IgD-negative memory B cell (primary cell): ENCODE data around the gene HBP1. TPM values are rescaled to one million over a fixed set of nuclear protein-coding genes. Genes with fewer than 3 reads are reported as not detected.
"Not testable (repeated sequence)": the region's sequence is repeated elsewhere in the genome, so short reads cannot be mapped to it uniquely, and the experiment has no call there.

Source experiments
- H3K27ac Mint-ChIP-seq, 3 donors: one replicate each; pipeline ENCODE4 v1.8.0; 2020 to 2022; ENCODE audit warnings: mild to moderate bottlenecking in 3 of 3, mixed read lengths in 3 of 3, moderate library complexity in 1 of 3
- H3K27me3 Mint-ChIP-seq: one replicate; pipeline ENCODE4 v1.8.0; 2021; ENCODE audit warnings: mixed read lengths
- H3K36me3 Mint-ChIP-seq: one replicate; pipeline ENCODE4 v1.8.0; 2020; ENCODE audit warnings: mild to moderate bottlenecking, mixed read lengths
- H3K4me1 Mint-ChIP-seq, 3 donors: one replicate each; pipeline ENCODE4 v1.8.0; 2020 to 2022; ENCODE audit warnings: mixed read lengths in 3 of 3, mild to moderate bottlenecking in 1 of 3
- H3K4me3 Mint-ChIP-seq, 4 donors: one replicate each; pipeline ENCODE4 v1.8.0; 2020 to 2022; ENCODE audit warnings: mild to moderate bottlenecking in 4 of 4, mixed read lengths in 4 of 4, moderate library complexity in 3 of 4
- H3K9me3 Mint-ChIP-seq, 3 donors: one replicate each; pipeline ENCODE4 v1.8.0; 2020 to 2021; ENCODE audit warnings: mixed read lengths in 3 of 3, mild to moderate bottlenecking in 1 of 3
- polyA plus RNA-seq: library from polyadenylated mRNA; unstranded; fragments of 300-500 nt; fragmentation: Illumina TruSeq; gene quantifications from one replicate; pipeline ENCODE4 v1.2.3, GENCODE V29; 2021

HBP1 gene, protein sequence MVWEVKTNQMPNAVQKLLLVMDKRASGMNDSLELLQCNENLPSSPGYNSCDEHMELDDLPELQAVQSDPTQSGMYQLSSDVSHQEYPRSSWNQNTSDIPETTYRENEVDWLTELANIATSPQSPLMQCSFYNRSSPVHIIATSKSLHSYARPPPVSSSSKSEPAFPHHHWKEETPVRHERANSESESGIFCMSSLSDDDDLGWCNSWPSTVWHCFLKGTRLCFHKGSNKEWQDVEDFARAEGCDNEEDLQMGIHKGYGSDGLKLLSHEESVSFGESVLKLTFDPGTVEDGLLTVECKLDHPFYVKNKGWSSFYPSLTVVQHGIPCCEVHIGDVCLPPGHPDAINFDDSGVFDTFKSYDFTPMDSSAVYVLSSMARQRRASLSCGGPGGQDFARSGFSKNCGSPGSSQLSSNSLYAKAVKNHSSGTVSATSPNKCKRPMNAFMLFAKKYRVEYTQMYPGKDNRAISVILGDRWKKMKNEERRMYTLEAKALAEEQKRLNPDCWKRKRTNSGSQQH
- polyA plus RNA-seq, result 46.4 TPM

DNA sequence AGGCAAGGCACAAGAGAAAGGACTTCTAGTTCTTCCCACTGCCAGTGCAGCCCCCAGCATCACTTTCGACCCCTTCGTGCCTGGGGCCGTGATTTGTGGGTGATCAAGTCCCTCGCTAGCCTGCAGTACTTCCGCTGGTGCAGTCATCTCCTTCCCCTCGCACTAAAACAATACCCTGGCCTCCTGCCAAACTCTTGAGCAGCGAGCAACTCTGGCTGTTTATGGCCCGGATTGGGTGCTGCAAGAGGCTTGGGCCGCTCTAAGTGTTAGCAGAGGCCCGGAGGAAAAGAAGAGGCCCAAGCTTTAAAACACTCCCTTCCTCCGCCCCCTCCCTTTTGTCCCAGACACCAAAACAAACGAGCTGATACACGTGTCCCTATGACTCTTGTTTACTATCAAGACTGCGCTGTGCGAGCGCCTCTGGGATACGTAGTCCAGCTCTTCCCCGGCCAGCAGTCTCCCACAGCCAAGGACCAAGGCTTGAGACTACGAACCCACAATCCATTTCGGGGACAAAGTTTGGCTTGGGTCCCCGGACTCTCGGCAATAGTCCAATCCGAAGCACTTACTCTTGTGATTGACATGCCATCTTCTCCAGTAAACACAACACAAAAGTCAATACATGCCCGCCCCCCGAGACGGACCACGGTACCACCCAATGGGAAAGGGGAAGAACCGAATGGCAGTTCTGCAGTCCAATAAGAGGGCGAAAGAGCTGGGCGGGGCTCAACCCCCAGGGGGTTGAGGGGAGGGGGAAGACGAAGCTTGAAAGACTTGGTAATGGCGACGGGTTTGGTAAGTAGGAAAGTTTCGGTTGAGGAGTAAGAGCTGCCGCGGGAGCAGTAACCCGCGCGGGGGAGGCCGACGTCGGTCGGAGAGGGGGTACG, at the start of gene HBP1:
Gene HBP1 (plus strand): TSS at position 771 of the 887 bp plus-strand sequence. CDS start 10,891 bp downstream, outside the sequence.
- Mint-ChIP-seq H3K4me3 (peak within 1 kb of the TSS; percentile 96 to 100 (median 98)), H3K4me1 (peaks cover 14 to 30% (median 21%) of the 10 kb centered on the region in 3 donors), H3K27ac (peak within 1 kb of the TSS; percentile 94 to 100 (median 98)), H3K9me3 (no peaks in the 10 kb centered on the region), H3K27me3 (peaks cover 4% of the 10 kb centered on the region), H3K36me3 (peaks cover 2% of the 10 kb centered on the region)

DNA sequence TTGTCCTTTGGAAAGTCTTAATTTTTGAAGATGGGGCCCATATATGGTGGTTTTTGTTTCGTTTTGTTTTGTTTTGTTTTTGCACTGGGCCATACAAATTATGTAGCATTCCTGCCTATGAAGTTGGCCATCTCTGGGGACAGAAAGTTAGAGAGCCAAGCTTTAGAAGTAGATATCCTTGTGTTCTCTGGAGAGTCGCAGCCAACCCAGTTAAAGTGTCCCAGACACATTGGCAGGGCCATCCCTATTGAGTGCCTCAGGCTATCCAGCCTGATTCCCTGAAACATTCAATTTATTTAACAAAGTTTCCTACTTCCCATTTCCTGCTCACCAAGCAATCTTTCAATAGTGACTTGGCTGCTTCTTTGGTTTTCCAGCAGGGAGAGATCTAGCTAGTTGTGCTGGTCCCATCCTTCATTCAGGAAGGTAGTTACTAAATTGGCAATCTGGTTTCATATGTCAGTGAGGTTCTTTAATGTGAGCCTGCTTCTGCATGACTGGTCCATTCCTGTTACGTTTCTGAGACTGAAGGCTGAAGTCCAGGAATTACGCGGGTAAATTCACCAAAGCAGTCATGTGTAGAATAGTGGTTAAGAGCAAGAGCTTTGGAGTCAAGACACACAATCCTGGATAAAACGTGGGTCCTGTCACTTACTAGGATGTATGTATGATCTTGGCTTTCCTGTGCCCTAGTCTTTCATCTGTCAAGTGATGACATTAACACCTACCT, 49.3 kb upstream of the HBP1 start:
- Mint-ChIP-seq H3K9me3 (no peaks in the 10 kb centered on the region), H3K36me3 (peaks cover 1% of the 10 kb centered on the region), H3K27ac (no peak overlapping the region), H3K27me3 (no peaks in the 10 kb centered on the region), H3K4me1 (no peaks in the 10 kb centered on the region), H3K4me3 (no peak overlapping the region)

DNA sequence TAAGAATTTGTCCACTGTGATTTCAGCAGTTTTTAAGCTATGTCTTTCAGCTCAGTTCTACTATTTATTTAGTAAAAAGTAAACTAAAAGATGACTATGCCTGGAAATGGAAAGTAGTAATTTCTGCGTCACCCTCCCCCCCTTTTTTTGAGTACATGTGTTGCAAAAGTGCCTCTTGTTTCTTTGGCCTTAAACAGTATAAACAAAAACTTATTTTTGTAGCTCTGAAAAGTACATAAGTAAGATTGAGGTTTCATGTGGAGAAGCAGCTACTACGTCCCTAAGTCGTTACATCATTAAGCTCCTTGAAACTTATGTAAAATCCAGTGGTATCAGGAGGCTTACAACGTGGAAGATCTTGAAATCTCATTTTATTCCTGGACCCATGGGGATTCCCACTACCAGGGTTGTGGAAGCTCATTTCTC, 46.3 kb upstream of the HBP1 start:
- no peaks in the 10 kb centered on the region for H3K9me3 Mint-ChIP-seq
- no peaks in the 10 kb centered on the region for H3K27me3 Mint-ChIP-seq
- no peak overlapping the region for H3K4me3 Mint-ChIP-seq
- H3K4me1 Mint-ChIP-seq, result peaks cover 10 to 12% (median 12%) of the 10 kb centered on the region in 3 donors
- peaks cover 1% of the 10 kb centered on the region for H3K36me3 Mint-ChIP-seq
- no peak overlapping the region for H3K27ac Mint-ChIP-seq

DNA sequence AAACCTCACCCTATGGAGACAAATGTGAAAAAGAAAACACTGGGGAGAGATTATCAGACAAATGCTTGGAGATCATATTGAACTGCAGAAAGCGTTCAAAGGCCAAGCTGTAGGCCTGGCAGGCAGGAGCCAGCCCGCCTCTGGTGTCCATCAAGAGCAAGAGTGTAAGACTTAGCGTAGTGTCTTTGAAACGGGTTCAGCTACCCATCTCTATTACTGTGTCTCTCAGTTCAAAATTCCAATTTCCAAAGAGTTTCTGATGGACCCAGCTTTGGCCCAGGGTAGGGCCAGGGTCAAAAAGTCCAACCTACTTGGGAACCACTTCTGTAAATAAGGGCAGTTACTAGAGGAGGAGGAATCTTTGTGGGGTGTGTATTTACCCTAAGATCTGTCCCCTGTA, 45.4 kb upstream of the HBP1 start:
- H3K9me3 Mint-ChIP-seq, result no peaks in the 10 kb centered on the region
- H3K4me3 Mint-ChIP-seq, result no peak overlapping the region
- no peak overlapping the region for H3K27ac Mint-ChIP-seq
- H3K36me3 Mint-ChIP-seq, result peaks cover 1% of the 10 kb centered on the region
- no peaks in the 10 kb centered on the region for H3K27me3 Mint-ChIP-seq
- peaks cover 10 to 12% (median 12%) of the 10 kb centered on the region in 3 donors for H3K4me1 Mint-ChIP-seq

DNA sequence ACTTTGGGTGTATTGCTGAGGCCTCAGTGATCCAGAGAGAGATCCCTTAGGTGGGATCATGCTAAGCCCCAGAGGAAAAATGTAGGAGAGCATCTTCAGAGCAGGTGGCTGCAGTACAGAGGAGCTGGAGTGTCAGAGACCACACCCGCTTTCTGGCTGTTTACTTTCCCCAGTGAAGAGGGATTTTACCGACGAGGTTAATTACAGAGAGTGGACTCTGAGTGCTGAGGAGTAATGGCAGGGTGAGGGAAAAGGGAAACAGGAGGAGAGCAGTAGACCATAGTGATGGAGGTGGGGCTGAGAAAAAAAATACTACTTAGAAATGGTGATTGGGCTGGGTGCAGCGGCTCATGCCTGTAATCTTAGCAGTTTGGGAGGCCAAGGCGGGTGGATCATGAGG, 43.3 kb upstream of the HBP1 start:
- Mint-ChIP-seq H3K9me3 (no peaks in the 10 kb centered on the region), H3K27me3 (no peaks in the 10 kb centered on the region), H3K4me1 (peaks cover 10 to 12% (median 12%) of the 10 kb centered on the region in 3 donors), H3K36me3 (peaks cover 1% of the 10 kb centered on the region), H3K27ac (peak overlapping the region; percentile 34 to 88 (median 74)), H3K4me3 (peak overlapping the region; percentile 56 to 91 (median 86))

DNA sequence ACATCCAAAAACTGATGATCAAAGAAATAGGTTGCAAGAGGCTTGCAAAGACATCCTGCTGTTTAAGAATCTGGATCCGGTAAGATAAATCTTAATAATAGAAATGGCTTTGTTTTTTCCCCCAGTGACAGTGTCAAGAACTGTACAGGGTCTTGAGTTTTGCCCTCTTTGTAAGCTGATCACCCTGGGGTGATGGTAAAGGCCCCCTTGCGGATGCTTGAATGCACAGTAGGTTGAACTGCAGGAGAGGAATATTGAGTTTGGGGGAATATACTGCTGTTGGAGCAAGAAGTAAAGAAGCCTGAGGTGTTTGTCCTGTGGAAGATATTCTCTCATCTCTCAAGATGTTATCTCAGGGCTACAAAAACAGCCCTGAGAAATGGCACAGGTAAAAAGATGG, 40.6 kb upstream of the HBP1 start:
- Mint-ChIP-seq H3K9me3 (no peaks in the 10 kb centered on the region), H3K36me3 (peaks cover 4% of the 10 kb centered on the region), H3K4me3 (no peak overlapping the region), H3K27ac (no peak overlapping the region), H3K27me3 (no peaks in the 10 kb centered on the region), H3K4me1 (peaks cover 10 to 12% (median 12%) of the 10 kb centered on the region in 3 donors)

DNA sequence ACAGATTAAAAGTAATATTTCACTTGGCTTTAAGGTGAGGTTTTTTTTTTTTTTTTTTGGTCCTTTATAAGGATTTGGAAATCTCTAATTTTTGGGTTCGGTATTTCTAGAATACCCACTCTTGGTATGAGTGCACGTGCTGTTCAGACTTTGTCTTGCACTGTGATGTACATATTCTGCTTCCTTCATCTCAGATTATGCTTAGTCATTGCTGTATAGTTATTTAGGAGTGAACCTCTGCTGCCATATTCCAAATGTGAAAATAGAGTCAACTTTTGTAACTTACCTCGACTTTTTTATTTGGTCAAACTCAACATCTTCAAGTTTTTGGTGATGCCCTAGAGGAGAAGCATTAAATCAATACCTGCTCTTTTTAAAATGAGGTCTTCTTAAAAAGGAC, 40.1 kb upstream of the HBP1 start:
- no peaks in the 10 kb centered on the region for H3K9me3 Mint-ChIP-seq
- H3K4me1 Mint-ChIP-seq, result peaks cover 10 to 12% (median 12%) of the 10 kb centered on the region in 3 donors
- H3K27me3 Mint-ChIP-seq, result no peaks in the 10 kb centered on the region
- H3K4me3 Mint-ChIP-seq, result no peak overlapping the region
- H3K27ac Mint-ChIP-seq, result no peak overlapping the region
- H3K36me3 Mint-ChIP-seq, result peaks cover 4% of the 10 kb centered on the region

DNA sequence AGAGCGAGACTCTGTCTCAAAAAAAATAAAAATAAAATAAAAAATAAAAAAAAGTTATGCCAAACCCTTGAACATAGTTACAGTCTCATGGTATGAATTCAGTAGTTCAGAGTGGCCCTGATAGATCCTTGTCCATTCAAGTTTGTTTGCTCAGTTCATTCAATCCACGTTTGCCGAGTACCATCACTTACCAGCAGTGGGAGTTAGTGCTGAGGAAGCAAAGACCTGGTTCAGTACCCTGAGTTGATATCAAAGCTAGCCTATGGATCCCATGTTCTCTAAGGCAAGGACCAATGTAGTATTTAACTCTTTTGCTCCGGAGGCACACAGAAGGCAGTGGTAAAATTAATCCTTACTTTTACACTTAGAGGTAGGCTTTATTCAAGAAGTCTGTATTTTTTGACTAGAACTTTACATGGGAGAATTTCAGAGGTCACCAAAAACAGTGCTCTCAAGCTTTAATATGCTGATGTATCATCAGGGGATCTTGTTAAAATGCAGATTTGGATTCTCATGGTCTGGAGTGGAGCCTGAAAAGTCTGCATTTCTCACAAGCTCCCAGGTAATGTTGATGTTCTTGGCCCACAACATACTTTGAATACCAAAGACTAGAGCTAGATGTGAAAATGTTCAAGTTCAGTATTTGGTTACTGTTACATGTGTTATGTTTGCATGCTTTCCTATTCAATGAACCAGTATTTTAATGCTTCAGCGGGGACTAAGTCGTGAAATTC, 38.1 kb upstream of the HBP1 start:
- peaks cover 4% of the 10 kb centered on the region for H3K36me3 Mint-ChIP-seq
- H3K4me1 Mint-ChIP-seq, result peaks cover 6 to 8% (median 8%) of the 10 kb centered on the region in 3 donors
- no peaks in the 10 kb centered on the region for H3K27me3 Mint-ChIP-seq
- no peak overlapping the region for H3K4me3 Mint-ChIP-seq
- no peak overlapping the region for H3K27ac Mint-ChIP-seq
- no peaks in the 10 kb centered on the region for H3K9me3 Mint-ChIP-seq

DNA sequence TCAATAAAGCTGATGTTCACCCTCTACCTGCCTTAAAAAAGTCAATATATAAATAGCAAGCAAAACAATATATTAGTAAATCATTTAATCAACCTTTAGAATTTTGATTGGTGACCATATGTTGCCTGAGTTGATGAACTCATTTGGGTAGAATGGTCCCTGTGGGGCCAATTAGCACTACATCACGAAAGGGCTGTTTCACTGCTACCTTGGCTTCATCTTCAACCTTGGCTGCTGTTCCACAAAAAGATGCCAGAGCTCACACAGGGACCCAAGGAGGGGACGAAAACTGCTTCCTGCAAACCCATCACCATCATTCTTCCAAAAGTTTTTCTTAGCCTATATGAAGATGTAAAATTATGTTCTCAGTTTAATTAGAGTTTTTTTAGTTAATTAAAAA, 35.4 kb upstream of the HBP1 start:
- Mint-ChIP-seq H3K27ac (no peak overlapping the region), H3K4me1 (no peaks in the 10 kb centered on the region), H3K36me3 (peaks cover 4% of the 10 kb centered on the region), H3K4me3 (no peak overlapping the region), H3K9me3 (no peaks in the 10 kb centered on the region), H3K27me3 (no peaks in the 10 kb centered on the region)

DNA sequence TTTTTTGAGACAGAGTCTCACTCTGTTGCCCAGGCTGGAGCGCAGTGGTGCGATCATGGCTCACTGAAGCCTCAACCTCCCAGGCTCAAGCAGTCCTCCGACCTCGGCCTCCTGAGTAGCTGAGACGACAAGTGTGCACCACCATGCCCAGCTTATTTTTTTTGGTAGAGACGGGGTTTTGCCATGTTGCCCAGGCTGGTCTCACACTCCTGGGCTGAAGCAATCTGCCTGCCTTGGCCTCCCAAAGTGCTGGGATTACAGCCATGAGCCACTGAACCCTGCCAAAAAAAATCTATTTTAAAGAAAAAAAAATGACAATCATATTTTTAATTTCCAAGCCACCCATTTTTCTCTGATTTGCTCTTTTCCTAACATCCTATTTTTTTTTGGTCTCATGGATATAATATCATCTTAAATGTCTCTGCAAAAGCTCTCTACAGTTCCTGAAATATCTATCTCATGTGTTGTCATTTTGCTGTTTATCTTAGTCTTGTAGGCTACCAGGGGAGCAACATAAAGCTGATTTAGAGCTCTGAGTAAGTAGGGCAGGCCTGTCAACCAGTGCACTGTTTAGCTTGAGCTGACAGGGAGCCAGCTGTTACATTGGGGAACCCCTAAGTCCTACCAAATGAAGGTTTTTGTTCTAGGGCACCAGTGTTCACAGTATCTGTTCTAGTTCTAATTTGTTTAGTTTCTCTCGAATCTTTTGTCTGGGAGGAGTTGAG, 29.9 kb upstream of the HBP1 start:
- Mint-ChIP-seq H3K9me3 (no peaks in the 10 kb centered on the region), H3K4me1 (no peaks in the 10 kb centered on the region), H3K4me3 (no peak overlapping the region), H3K36me3 (no peaks in the 10 kb centered on the region), H3K27me3 (no peaks in the 10 kb centered on the region), H3K27ac (no peak overlapping the region)

DNA sequence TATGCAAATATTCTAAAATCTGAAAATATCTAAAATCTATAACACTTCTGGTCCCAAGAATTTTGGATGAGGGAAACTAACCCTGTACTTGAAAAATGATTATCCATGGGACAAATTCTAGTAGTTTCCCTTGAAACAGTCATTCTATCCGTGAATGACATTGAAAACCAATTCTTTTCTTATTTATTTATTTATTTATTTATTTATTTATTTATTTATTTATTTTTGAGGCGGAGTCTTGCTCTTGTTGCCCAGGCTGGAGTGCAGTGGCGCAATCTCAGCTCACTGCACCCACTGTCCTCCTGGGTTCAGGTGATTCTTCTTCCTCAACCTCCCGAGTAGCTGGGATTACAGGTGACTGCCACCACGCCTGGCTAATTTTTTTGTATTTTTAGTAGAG, 24.9 kb upstream of the HBP1 start:
- not testable (repeated sequence) for H3K9me3 Mint-ChIP-seq, H3K27me3 Mint-ChIP-seq, H3K36me3 Mint-ChIP-seq, H3K4me3 Mint-ChIP-seq
- Mint-ChIP-seq H3K27ac (peak overlapping the region in 1 of 3 donors; percentile 25), H3K4me1 (peaks cover 6 to 12% (median 8%) of the 10 kb centered on the region in 3 donors)

DNA sequence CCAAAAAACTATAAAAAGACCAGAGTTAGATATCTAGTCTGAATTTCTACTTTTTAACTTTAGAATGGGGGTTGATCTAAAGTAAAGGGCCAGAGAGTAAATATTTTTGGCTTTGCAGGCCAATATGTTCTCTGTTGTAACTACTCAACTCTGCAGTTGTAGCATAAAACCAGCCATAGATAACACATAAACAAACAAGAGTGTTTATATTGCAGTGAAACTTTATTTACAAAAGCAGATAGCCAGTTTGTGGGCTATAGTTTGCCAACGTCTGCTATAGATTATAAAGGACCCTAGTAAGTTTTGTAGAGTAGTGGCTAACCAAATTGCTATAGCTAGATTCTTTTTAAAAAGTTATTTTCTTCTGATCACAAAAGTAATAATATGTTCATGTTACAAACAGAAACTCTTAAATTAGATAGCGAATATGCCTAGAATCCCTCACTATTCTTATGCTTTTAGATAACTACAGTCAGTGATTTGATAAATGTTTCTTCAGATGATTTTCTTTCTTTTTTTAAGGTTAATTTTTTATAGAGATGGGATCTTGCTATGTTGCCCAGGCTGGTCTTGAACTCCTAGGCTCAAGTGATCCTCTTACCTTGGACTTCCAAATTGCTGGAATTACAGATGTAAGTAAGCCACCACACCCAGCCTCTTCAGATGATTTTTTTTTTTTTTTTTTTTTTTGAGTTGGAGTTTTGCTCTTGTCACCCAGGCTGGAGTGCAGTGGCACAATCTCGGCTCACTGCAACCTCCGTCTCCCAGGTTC, 23.6 kb upstream of the HBP1 start:
- H3K4me1 Mint-ChIP-seq, result peaks cover 6 to 12% (median 8%) of the 10 kb centered on the region in 3 donors
- H3K4me3 Mint-ChIP-seq, result no peak overlapping the region
- H3K27ac Mint-ChIP-seq, result no peak overlapping the region
- no peaks in the 10 kb centered on the region for H3K27me3 Mint-ChIP-seq
- no peaks in the 10 kb centered on the region for H3K36me3 Mint-ChIP-seq
- no peaks in the 10 kb centered on the region for H3K9me3 Mint-ChIP-seq
